Stimulated activated CD8-positive, alpha-beta memory T cell treated with anti-CD3 and anti-CD28 coated beads, Interleukin-15, amount 100 ng/mL, for 48 hours (primary cell): ENCODE results near the gene CFAP65.

Source experiments
- DNase-seq, 2 donors: peaks; one replicate each; pipeline ENCODE4 v3.0.0-alpha.2; 2020; ENCODE audit warnings: low read depth in 2 of 2

The CFAP65 gene

GRCh38 chr2:219041252-219041651 lies at the start of gene CFAP65:
Gene CFAP65, minus strand, starts transcription at chr2:219041516. Its CDS starts 2,468 bp downstream, at chr2:219039048.
- no peak for DNase-seq

GRCh38 chr2:219090436-219091299 lies 49.4 kb upstream of the CFAP65 start:
- no peak for DNase-seq

GRCh38 chr2:219089330-219089729 lies 48.0 kb upstream of the CFAP65 start:
- DNase-seq = no peak

GRCh38 chr2:219087848-219088247 lies 46.5 kb upstream of the CFAP65 start:
- DNase-seq = no peak

GRCh38 chr2:219087361-219087760 lies 46.0 kb upstream of the CFAP65 start:
- DNase-seq = no peak

GRCh38 chr2:219086196-219086595 lies 44.9 kb upstream of the CFAP65 start:
- no peak for DNase-seq

- DNase-seq = no peak
These were observed 43.5 kb upstream of the CFAP65 start for GRCh38 chr2:219084791-219085190.

- no peak for DNase-seq
These were observed 41.1 kb upstream of the CFAP65 start for GRCh38 chr2:219082332-219082958.

- DNase-seq = no peak
These were observed 40.5 kb upstream of the CFAP65 start for GRCh38 chr2:219081701-219082331.

GRCh38 chr2:219081096-219081495 lies 39.8 kb upstream of the CFAP65 start:
- DNase-seq = no peak

GRCh38 chr2:219079417-219079816 lies 38.1 kb upstream of the CFAP65 start:
- DNase-seq = no peak

GRCh38 chr2:219078951-219079350 lies 37.6 kb upstream of the CFAP65 start:
- no peak for DNase-seq

- no peak for DNase-seq
These were observed 36.8 kb upstream of the CFAP65 start for GRCh38 chr2:219078126-219078525.

- no peak for DNase-seq
These were observed 34.9 kb upstream of the CFAP65 start for GRCh38 chr2:219076253-219076652.

- DNase-seq = no peak
These were observed 32.3 kb upstream of the CFAP65 start for GRCh38 chr2:219073413-219074129.

- no peak for DNase-seq
These were observed 31.5 kb upstream of the CFAP65 start for GRCh38 chr2:219072741-219073250.

- no peak for DNase-seq
These were observed 30.0 kb upstream of the CFAP65 start for GRCh38 chr2:219071131-219071816.

- DNase-seq = no peak
These were observed 24.2 kb upstream of the CFAP65 start for GRCh38 chr2:219065484-219065883.

GRCh38 chr2:219062081-219062480 lies 20.8 kb upstream of the CFAP65 start:
- DNase-seq = no peak

GRCh38 chr2:219060821-219061791 lies 19.8 kb upstream of the CFAP65 start, which contains the start of gene IHH:
Gene IHH, minus strand, starts transcription at chr2:219060921. Its CDS starts 454 bp downstream, at chr2:219060467.
- no peak for DNase-seq
